RWPE1 (cell line): ENCODE results near the gene FAM13C.
A peak's percentile ranks its signal among the peaks of the same experiment; 100 is the strongest.

Experiments
- CTCF ChIA-PET: fragments of 350-600 bp; sonication (Branson Sonifier 250); formaldehyde crosslinking; extraction: SDS; loops from one replicate; lab custom pipeline; 2021; lab: Yijun Ruan, JAX
- POLR2A ChIA-PET: fragments of 400-600 bp; formaldehyde crosslinking; extraction: SDS; loops from one replicate; lab custom pipeline; 2020; ENCODE audit warnings: antibody characterized with exemption; ENCODE audit not compliant: low non-redundant PET; lab: Yijun Ruan, JAX
- DNase-seq: peaks from one replicate; pipeline ENCODE4 v3.0.0; 2012; ENCODE audit warnings: low spot score
- H3K27ac ChIP-seq: fragments of 450-650 bp; 2 replicates; pipeline ENCODE4 v1.5.1; 2017
- CTCF ChIP-seq: fragments of 450-650 bp; conservative IDR thresholded peaks from 2 replicates; pipeline ENCODE4 v1.5.1; 2017; ENCODE audit warnings: low read depth, mild to moderate bottlenecking

Gene FAM13C

GRCh38 chr10:59285073-59285472 lies 77.3 kb downstream of the FAM13C start:
- CTCF ChIA-PET, result interaction anchor here (0.6 to 0.7 kb wide), 3 partner anchors 70 to 1311 kb away, joined by 3 to 4 read pairs (median 3); no protein-coding TSS in a partner anchor
- no peak overlapping the region for H3K27ac ChIP-seq
- DNase-seq, result no peak
- POLR2A ChIA-PET, result no interaction called here
- TF ChIP-seq CTCF, result no peak

DNA sequence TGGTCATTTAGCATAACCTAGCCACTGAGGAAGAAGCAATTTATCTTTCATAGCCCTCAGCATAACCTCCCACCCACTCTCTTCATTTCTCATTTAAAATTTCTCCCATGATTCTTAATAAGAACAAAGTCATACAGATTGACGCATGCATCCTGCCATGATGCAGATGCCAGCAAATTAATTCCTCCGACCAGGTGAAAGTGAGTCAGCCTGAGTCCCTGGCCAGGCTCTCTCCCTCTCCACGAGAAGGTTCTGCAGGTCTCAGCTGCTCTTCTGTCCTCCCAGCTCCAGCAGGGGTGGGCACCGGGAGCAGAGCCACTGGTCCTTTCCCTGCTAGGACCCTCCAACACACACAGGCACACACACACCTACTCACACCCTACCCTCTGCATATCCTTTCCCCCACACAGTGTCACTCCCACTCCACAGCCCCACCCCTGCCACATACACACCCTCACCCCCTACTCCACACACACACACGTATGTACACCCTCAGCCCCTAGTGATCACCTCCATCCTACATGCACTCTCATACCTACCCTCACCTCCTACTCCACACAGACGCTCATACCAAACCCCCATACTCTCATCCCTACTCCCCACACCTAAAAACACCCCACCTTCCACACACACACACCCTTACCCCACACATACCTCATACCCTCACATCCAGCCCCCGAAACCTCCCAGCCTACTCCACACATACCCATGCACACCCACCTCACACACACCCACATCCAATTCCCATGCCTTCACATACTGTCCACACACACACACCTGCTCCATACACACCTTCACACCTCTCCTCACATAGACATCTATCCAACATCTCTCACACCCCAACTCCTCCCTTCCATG lies 78.0 kb downstream of the FAM13C start:
- no peak for TF ChIP-seq CTCF
- ChIA-PET POLR2A (no interaction called here), CTCF (interaction anchor here (0.6 to 0.7 kb wide), 2 partner anchors 70 to 1311 kb away, joined by 3 read pairs; no protein-coding TSS in a partner anchor)
- DNase-seq, result peak; percentile 3
- H3K27ac ChIP-seq, result no peak overlapping the region

DNA sequence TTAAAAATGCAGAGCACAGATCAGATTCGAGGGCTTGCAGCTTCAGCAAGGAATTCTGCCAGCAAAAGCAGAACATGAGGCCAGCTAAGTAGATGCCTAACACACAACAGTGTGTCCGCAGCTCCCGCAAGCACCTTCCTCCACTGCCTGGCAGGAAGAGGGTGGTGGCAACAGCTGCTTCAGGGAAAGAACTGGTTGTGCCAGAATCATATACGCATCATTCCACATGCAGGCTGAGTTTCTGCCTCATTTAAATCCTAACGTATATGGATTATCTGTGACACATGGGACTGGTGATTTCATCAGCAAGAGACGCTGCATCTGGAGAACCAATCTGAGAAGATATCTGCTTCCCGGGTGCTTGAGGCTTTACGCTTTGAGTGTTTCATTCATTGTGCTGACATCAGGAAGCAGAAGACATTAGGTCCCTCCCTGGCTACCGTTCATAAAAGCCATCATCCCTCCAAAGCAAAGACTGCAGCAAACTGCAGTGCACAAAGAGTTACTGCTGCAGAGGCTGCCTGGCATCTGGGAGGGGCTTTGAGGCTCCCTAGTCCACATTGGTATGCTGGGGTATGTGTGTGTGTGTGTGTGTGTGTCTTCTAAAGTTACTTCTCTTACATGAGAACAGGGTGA lies 78.8 kb downstream of the FAM13C start:
- CTCF ChIA-PET, result no interaction called here
- no peak overlapping the region for H3K27ac ChIP-seq
- no peak for DNase-seq
- no peak for TF ChIP-seq CTCF
- POLR2A ChIA-PET, result no interaction called here

DNA sequence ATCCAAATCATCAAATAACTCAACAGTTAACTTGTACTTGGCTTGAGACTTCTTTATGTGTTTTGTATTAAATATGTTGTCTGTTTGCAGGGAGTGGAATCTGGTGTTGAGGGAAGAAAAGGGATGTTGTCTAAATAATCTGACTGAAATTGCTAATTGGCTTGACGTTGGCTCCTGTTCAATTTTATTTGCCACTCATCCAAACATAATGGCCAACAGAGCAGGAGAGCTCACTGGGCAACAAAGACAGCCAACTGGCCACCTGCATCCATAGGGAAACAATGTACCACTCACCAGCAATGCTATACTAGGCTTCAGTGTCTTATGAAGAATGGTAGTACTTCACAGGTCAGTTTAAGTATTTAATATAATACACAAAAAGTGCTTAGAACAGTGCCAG lies 80.5 kb downstream of the FAM13C start:
- ChIA-PET CTCF (interaction anchor here (0.6 kb wide), 1 partner anchor 62 kb away, joined by 4 read pairs; no protein-coding TSS in a partner anchor), POLR2A (no interaction called here)
- DNase-seq, result no peak
- no peak for TF ChIP-seq CTCF
- H3K27ac ChIP-seq, result no peak overlapping the region

GRCh38 chr10:59279991-59280505 lies 82.3 kb downstream of the FAM13C start:
- CTCF ChIA-PET, result no interaction called here
- no peak for TF ChIP-seq CTCF
- no peak overlapping the region for H3K27ac ChIP-seq
- POLR2A ChIA-PET, result no interaction called here
- no peak for DNase-seq

GRCh38 chr10:59279476-59279875 lies 82.9 kb downstream of the FAM13C start:
- no peak overlapping the region for H3K27ac ChIP-seq
- no peak for DNase-seq
- TF ChIP-seq CTCF, result no peak
- POLR2A ChIA-PET, result no interaction called here
- CTCF ChIA-PET, result no interaction called here
